Kidney epithelial cell (primary cell): Measurements from ENCODE around the gene GDPGP1. TPM values are rescaled to one million over a fixed set of nuclear protein-coding genes. Genes with fewer than 3 reads are reported as not detected.
"Not testable (repeated sequence)": the region's sequence is repeated elsewhere in the genome, so short reads cannot be mapped to it uniquely, and the experiment has no call there.

Experiments
- DNase-seq: peaks from one replicate; pipeline ENCODE4 v3.0.0-alpha.2; 2010; ENCODE audit warnings: low read depth
- H3K27me3 ChIP-seq: 2 replicates; pipeline ENCODE4 v1.6.0; 2011; ENCODE audit warnings: low read length; ENCODE audit not compliant: control insufficient read depth, insufficient read depth
- H3K36me3 ChIP-seq: 2 replicates; pipeline ENCODE4 v1.5.1; 2011; ENCODE audit warnings: low read length; ENCODE audit not compliant: control insufficient read depth, insufficient read depth
- H3K4me3 ChIP-seq: 2 replicates; pipeline ENCODE4 v1.5.1; 2011; ENCODE audit warnings: low read depth, mild to moderate bottlenecking, control low read depth, low read length
- total RNA-seq: library from RNA; depleted of rRNA; stranded (reverse); fragments of >200 nt; gene quantifications from 2 replicates; pipeline ENCODE4 v1.2.3, GENCODE V29; 2015
- TF ChIP-seq, protein P1 (sequence below): IDR thresholded peaks from 2 replicates; pipeline ENCODE4 v1.5.1; 2011; ENCODE audit warnings: mild to moderate bottlenecking, moderate library complexity, low read length, control low read depth, inconsistent platforms; ENCODE audit not compliant: insufficient read depth, poor library complexity, severe bottlenecking

GDPGP1 gene
- total RNA-seq, 1 donor from 2014 or later: 8.1 TPM

DNA sequence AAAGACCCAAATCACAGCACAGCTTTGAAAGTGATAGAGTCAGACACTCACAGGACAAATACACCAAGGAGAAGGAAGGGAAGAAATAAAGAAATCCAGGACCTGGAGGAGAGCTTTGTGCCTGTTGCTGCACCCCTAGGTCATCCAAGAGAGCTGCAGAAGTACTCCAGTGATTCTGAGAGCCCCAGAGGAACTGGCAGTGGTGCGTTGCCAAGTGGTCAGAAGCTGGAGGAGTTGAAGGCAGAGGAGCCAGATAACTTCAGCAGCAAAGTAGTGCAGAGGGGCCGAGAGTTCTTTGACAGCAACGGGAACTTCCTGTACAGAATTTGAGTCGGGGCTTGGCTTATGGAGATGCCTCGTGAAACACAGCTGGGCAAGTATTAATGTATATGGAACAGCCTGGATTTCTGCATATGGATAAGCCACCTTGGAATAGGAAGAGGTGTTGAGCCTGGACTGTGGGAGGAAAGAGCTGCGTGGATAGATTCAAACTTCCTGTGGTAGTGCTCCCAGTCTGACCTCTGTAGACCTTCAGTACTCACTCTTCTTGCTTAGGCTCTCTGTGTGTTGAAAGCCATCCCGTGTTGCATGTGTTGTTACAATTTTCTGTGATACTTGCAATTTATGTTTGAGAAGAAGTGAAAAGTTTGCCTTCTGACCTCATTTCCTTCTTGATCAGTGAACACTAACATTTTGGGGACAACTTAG is 37.6 kb downstream of the GDPGP1 start:
- H3K4me3 ChIP-seq: no peak overlapping the region

DNA sequence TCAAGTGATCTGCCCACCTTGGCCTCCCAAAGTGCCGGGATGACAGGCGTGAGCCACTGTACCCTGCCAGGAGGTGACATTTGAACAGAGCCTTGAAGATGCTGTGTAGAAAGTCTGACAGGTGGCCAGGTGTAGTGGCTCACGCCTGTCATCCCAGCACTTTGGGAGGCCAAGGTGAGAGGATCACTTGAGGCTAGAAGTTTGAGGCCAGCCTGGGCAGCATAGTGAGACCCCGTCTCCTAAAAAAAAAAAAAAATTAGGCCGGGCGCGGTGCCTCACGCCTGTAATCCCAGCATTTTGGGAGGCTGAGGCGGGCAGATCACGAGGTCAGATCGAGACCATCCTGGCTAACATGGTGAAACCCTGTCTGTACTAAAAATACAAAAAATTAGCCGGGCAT is 44.5 kb downstream of the GDPGP1 start:
- H3K4me3 ChIP-seq, H3K36me3 ChIP-seq, H3K27me3 ChIP-seq, DNase-seq: not testable (repeated sequence)

More for the DNA sequence above, 37.6 kb downstream of the GDPGP1 start:
- Histone ChIP-seq H3K36me3 (peaks cover 1% of the 10 kb centered on the region), H3K27me3 (no peaks in the 10 kb centered on the region)
- TF ChIP-seq, protein P1, sequence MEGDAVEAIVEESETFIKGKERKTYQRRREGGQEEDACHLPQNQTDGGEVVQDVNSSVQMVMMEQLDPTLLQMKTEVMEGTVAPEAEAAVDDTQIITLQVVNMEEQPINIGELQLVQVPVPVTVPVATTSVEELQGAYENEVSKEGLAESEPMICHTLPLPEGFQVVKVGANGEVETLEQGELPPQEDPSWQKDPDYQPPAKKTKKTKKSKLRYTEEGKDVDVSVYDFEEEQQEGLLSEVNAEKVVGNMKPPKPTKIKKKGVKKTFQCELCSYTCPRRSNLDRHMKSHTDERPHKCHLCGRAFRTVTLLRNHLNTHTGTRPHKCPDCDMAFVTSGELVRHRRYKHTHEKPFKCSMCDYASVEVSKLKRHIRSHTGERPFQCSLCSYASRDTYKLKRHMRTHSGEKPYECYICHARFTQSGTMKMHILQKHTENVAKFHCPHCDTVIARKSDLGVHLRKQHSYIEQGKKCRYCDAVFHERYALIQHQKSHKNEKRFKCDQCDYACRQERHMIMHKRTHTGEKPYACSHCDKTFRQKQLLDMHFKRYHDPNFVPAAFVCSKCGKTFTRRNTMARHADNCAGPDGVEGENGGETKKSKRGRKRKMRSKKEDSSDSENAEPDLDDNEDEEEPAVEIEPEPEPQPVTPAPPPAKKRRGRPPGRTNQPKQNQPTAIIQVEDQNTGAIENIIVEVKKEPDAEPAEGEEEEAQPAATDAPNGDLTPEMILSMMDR: no peak
- DNase-seq: no peak

DNA sequence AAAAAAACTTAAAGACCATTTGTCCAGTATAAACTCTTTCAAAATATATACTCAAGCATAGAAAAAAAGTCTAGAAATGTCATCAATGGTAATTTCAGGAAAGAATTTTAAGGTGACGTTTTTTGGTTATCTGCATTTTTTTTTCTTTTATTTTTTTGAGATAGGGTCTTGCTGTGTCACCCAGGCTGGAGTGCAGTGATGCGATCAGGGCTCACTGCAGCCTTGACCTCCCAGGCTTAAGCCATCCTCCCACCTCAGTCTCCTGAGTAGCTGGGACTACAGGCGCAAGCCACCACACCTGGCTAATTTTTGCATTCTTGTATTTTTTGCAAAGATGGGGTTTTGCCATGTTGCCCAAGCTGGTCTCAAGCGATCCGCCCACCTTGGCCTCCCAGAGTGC is 46.7 kb downstream of the GDPGP1 start:
- not testable (repeated sequence) for H3K4me3 ChIP-seq, H3K27me3 ChIP-seq, H3K36me3 ChIP-seq, DNase-seq

DNA sequence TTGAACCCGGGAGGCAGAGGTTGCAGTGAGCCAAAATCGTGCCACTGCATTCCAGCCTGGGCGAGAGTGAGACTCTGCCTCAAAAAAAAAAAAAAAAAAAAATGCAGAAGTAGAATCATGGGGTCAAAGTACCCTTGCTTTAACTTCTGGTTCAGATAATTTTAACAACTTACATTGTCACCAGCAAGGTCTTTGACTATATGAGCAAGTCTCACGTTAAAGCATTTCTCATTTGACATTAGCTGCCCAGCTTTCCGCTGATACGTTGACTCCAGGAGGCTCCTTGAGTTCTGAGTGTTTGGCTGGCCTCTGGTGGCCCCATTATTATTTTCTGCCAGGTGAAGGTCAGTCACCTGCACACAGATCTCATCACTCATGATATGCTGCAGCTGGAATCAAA is 47.6 kb downstream of the GDPGP1 start:
- not testable (repeated sequence) for DNase-seq, H3K27me3 ChIP-seq, H3K4me3 ChIP-seq, H3K36me3 ChIP-seq

DNA sequence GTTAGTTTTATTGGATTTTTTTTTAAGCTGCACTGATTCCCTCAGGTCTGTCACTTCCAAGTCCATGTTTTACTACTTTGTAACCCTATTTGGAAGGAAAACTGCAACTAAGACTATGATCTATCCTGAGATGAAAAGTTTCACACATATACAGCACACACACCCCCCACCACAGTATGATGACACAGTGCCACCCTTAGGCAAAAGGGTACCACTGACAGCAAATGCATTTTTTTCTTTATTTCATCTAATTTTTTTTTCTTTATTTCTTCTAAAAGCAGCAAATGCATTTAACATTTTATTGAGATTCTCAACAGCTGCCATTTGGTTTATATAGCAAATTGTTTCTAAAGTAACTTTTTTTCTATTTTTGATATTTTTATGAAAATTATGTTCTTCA is 52.7 kb downstream of the GDPGP1 start:
- no peaks in the 10 kb centered on the region for H3K27me3 ChIP-seq
- no peaks in the 10 kb centered on the region for H3K36me3 ChIP-seq
- H3K4me3 ChIP-seq: no peak overlapping the region
- TF ChIP-seq, protein P1: peak; percentile 60
- DNase-seq: no peak

DNA sequence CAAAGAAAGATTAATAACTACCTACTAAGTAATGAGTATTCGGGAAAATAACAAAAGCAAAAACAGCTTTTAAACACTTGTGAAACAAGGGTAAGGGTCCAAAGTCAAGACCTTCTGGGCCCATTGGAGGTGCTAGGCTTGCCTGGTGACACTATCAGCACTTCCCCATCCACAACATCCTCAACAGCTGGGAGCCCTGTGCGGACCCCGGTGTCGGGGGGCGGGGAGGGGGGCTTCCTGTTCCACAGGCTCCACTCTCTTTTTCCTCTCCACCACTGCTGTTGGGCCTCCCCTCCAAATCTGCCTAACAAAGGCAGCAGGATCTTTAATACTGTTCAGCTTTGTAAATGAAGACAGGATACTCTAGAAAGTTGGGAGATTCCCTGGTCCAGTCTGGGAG is 53.1 kb downstream of the GDPGP1 start:
- H3K36me3 ChIP-seq: no peaks in the 10 kb centered on the region
- no peak for DNase-seq
- H3K27me3 ChIP-seq: no peaks in the 10 kb centered on the region
- TF ChIP-seq, protein P1: no peak
- no peak overlapping the region for H3K4me3 ChIP-seq

DNA sequence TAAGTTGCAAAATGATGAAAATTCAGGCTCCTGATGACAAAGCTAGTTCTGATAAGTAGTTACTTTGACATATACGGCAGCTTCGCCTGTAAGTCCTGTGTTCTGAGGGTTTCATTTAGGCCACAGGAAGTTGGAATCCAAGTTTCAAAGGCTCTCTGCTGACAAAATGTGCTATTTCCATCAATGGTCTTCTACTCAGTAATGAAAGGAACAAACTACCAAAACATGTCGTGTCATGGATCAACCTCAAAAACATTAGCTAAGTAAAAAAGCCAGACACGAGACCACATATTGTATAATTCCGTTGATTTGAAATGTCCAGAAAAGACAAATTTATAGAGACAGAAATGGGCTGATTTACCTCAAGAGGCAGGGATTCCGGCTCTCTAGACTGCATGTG is 53.9 kb downstream of the GDPGP1 start:
- H3K27me3 ChIP-seq: no peaks in the 10 kb centered on the region
- no peak overlapping the region for H3K4me3 ChIP-seq
- no peak for DNase-seq
- no peaks in the 10 kb centered on the region for H3K36me3 ChIP-seq
- TF ChIP-seq, protein P1: no peak
